Breast epithelium (tissue), 3 donors: ENCODE results near the gene SPOCK3.

Experiments used
- POLR2A ChIP-seq: fragments of 450-650 bp; IDR thresholded peaks from one replicate; pipeline ENCODE4 v1.6.1; 2016; ENCODE audit warnings: antibody characterized with exemption, mild to moderate bottlenecking, moderate library complexity
- TF ChIP-seq, protein P1 (sequence below), 3 donors: fragments of 450-650 bp; IDR thresholded peaks; one replicate each; pipeline ENCODE4 v1.5.1; 2016 to 2017; ENCODE audit warnings: antibody characterized with exemption in 3 of 3, mild to moderate bottlenecking in 3 of 3, moderate library complexity in 3 of 3

DNA sequence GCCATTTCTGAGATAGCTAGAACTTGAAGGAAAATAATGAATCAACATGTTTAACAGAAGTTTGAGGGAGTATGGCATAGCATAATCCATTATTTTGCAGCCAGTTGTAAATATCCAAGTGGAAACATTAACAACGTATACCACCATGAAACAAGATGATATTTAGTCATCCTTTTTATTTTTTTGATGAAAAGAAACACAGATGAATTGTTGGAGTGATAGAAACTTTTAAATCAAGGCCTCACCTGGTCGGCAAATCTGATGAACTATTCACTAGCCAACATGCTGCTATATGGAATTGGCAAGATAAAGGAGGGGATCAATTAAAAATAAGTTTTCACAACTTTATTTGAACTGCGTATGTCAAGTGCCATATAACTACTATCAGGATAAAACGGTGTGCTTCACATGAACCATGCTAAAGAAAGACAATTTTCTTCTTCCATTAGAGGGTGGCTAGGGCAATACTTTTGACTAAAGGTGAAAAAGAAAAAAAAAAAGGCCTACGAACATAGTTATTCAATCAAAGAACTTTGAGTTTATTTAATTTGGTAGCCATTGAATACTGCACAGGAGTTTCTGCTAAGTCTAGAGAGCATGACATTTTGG is 510.7 kb downstream of the SPOCK3 start:
- TF ChIP-seq POLR2A = no peak
- TF ChIP-seq, protein P1, sequence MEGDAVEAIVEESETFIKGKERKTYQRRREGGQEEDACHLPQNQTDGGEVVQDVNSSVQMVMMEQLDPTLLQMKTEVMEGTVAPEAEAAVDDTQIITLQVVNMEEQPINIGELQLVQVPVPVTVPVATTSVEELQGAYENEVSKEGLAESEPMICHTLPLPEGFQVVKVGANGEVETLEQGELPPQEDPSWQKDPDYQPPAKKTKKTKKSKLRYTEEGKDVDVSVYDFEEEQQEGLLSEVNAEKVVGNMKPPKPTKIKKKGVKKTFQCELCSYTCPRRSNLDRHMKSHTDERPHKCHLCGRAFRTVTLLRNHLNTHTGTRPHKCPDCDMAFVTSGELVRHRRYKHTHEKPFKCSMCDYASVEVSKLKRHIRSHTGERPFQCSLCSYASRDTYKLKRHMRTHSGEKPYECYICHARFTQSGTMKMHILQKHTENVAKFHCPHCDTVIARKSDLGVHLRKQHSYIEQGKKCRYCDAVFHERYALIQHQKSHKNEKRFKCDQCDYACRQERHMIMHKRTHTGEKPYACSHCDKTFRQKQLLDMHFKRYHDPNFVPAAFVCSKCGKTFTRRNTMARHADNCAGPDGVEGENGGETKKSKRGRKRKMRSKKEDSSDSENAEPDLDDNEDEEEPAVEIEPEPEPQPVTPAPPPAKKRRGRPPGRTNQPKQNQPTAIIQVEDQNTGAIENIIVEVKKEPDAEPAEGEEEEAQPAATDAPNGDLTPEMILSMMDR (IDR thresholded peaks at IDR 0.05) = no peak
